HEK293 (cell line): Measurements from ENCODE around the gene TTC23L.

Experiments used
- CTCF ChIP-seq: fragments of 450-650 bp; formaldehyde crosslinking; IDR thresholded peaks from 2 replicates; pipeline ENCODE4 v1.5.1; 2016; ENCODE audit warnings: missing biosample characterization, missing genetic modification characterization
- ZNF530 ChIP-seq: fragments of 450-650 bp; formaldehyde crosslinking; IDR thresholded peaks from 2 replicates; pipeline ENCODE4 v1.5.1; 2016; ENCODE audit warnings: low read depth, missing biosample characterization, missing genetic modification characterization

GRCh38 chr5:34927785-34928184 is 88.8 kb downstream of the TTC23L start:
- TF ChIP-seq CTCF (no peak), ZNF530 (no peak)
